Activated naive CD4-positive, alpha-beta T cell treated with anti-CD3 and anti-CD28 coated beads, Interleukin-2, amount 50 U/mL, for 72 hours (primary cell): Measurements from ENCODE around the gene RNU6-8. TPM values are rescaled to one million over a fixed set of nuclear protein-coding genes. Genes with fewer than 3 reads are reported as not detected.
A peak's percentile ranks its signal among the peaks of the same experiment; 100 is the strongest.

Experiments
- ATAC-seq, 2 donors: fragments of 150-1000 bp; cut with Tn5 transposase; 2 replicates each; pipeline ENCODE4 v1.10.0; 2021; ENCODE audit warnings: mild to moderate bottlenecking in 2 of 2, moderate library complexity in 2 of 2
- DNase-seq, 2 donors: peaks; one replicate each; pipeline ENCODE4 v3.0.0; 2021 to 2022; ENCODE audit warnings: low spot score in 2 of 2
- H3K27ac Mint-ChIP-seq, 2 donors: one replicate each; pipeline ENCODE4 v1.8.0; 2022; ENCODE audit warnings: mild to moderate bottlenecking in 2 of 2, mixed read lengths in 2 of 2
- H3K36me3 Mint-ChIP-seq, 2 donors: one replicate each; pipeline ENCODE4 v1.8.0; 2022; ENCODE audit warnings: mixed read lengths in 2 of 2
- H3K9me3 Mint-ChIP-seq, 2 donors: one replicate each; pipeline ENCODE4 v1.8.0; 2022; ENCODE audit warnings: mixed read lengths in 2 of 2
- total RNA-seq, 2 donors: library from RNA; stranded (reverse); gene quantifications; one replicate each; pipeline ENCODE4 v1.2.3, GENCODE V29; 2022

Gene RNU6-8
- total RNA-seq, result not detected

DNA sequence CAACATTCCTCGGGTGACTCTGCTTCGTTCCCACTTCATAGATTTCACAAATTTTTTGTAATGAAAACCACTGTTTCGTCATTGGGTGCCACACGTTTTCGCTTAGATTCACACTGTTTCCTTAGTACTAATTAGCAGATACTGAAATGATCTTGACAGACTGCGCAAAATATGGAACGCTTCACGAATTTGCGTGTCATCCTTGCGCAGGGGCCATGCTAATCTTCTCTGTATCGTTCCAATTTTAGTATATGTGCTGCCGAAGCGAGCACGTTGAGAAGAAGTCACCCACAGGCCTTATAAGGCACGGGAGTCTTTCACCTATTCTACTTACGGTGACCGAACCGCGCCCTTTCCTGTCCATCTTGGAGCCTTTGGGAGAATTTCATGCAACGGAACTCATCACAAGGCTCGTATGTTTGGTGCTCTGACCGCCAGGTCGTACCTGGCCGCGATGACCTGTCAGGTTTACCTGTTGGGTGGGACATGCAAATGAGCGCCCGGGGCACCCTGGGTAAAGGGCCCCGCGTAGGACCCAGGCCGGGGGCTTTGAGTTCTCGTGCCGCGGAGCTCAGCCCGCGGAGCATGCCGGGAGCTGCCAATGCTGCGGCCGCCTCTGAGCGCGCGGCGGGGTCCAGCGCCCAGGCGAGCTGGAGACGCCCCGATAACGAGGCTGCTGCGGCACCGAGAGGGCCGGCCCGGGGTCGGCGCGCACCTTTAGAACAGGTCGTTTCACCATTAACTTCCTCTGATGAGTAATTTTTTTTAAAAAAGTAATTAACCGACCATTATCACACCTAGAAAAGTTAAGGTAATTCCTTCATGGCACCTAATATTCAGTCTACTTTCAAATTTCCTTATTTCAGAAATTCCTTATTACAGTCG lies at the start of gene RNU6-8:
TSS of gene RNU6-8 (minus strand) at position 272 of the 885 bp plus-strand sequence.
- DNase-seq, result peak; percentile 80 to 87
- peak within 1 kb of the TSS; percentile 100 for H3K27ac Mint-ChIP-seq
- no peaks in the 10 kb centered on the region for H3K9me3 Mint-ChIP-seq
- ATAC-seq, result peak; percentile 74 to 84
- peaks cover 0 to 5% of the 10 kb centered on the region in 2 donors for H3K36me3 Mint-ChIP-seq

DNA sequence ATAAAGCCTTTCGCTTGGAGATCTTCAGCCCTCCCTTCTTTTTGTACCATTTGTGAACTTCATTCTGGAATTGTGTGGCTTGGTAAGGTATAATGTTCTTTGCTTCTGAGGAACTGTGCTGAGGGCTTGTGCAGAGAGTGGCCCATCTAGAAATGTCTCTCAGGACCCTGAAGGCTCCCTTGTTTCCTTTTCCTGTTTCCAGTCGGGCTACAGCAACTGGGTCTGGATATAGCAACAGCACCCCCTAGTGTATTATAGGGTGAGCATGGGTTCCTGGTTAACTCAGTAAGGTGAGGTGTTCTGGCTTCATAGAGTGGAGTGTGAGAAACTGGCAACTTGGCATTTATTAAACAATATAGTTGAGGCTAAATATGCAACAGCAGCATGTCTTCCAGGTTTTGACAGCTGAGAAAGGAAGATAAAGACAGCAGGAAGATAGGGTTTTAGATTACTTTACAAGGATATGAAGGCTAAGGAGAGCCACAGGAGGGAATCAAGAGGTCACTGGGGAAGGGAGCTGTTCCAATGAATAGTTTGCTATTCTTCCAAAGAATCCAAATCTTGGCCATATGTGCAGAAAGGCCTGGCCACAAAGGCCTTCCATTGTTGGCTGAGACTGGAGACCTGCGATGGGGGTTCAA lies 49.1 kb upstream of the RNU6-8 start:
- DNase-seq (peak in 1 of 2 donors; percentile 46), ATAC-seq (peak; percentile 89 to 97)
- H3K9me3 Mint-ChIP-seq, result no peaks in the 10 kb centered on the region
- H3K27ac Mint-ChIP-seq, result no peak overlapping the region
- H3K36me3 Mint-ChIP-seq, result no peaks in the 10 kb centered on the region

- Mint-ChIP-seq H3K27ac (no peak overlapping the region), H3K9me3 (no peaks in the 10 kb centered on the region), H3K36me3 (no peaks in the 10 kb centered on the region)
- DNase-seq (no peak), ATAC-seq (no peak)
Observed at GRCh38 chr14:32251530-32251929, 48.5 kb upstream of the RNU6-8 start.

- Mint-ChIP-seq H3K36me3 (no peaks in the 10 kb centered on the region), H3K9me3 (no peaks in the 10 kb centered on the region), H3K27ac (no peak overlapping the region)
- ATAC-seq (no peak), DNase-seq (no peak)
Observed at GRCh38 chr14:32250681-32251080, 47.6 kb upstream of the RNU6-8 start.

DNA sequence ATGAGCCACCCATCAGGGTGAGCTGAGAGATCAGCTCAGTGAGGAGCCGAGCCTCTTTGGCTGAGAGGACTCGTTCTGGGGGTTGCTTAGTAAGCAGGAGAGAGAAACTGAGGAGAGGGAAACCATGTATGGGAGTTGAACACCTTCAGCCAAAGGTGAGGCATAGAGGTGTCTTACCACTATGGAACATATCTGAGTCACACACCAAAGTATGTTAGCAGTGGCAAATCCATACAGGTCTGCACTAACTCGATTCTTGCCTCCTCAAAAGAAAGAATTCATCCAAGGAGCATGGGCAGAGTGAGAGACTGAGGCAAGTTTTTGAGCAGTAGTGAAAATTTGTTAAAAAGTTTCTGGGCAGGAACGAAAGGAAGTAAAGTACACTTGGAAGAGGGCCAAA lies 46.7 kb upstream of the RNU6-8 start:
- no peak overlapping the region for H3K27ac Mint-ChIP-seq
- H3K36me3 Mint-ChIP-seq, result no peaks in the 10 kb centered on the region
- H3K9me3 Mint-ChIP-seq, result no peaks in the 10 kb centered on the region
- DNase-seq (no peak), ATAC-seq (no peak)

- DNase-seq, result no peak
- ATAC-seq, result no peak
- H3K9me3 Mint-ChIP-seq, result no peaks in the 10 kb centered on the region
- no peak overlapping the region for H3K27ac Mint-ChIP-seq
- H3K36me3 Mint-ChIP-seq, result no peaks in the 10 kb centered on the region
Observed at GRCh38 chr14:32249371-32249770, 46.3 kb upstream of the RNU6-8 start.

DNA sequence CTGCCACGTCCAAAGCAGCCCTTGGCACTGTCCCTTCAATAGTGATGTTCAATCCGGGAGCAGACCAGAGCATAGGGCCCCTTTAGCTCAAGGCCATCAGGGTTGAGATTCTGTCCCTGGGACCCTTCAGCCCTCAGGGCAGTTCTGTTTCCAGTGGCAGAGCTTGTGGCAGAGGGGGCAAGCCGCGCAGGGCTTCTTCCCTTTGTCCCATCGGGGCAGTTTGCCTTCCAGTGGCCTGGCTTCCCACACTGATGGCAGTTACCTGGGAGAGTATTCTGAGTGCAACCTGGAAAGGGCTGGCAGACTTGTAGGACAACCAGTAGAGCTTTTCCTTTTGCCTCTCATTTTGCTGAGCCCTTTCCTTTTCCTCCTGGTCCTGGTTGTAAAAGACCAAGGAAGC lies 43.7 kb upstream of the RNU6-8 start:
- ATAC-seq (no peak), DNase-seq (no peak)
- Mint-ChIP-seq H3K27ac (no peak overlapping the region), H3K9me3 (no peaks in the 10 kb centered on the region), H3K36me3 (no peaks in the 10 kb centered on the region)

- no peak overlapping the region for H3K27ac Mint-ChIP-seq
- ATAC-seq (no peak), DNase-seq (no peak)
- H3K36me3 Mint-ChIP-seq, result peaks cover 0 to 7% of the 10 kb centered on the region in 2 donors
- peaks cover under 1% of the 10 kb centered on the region in 2 donors for H3K9me3 Mint-ChIP-seq
Observed at GRCh38 chr14:32244404-32244803, 41.3 kb upstream of the RNU6-8 start.

DNA sequence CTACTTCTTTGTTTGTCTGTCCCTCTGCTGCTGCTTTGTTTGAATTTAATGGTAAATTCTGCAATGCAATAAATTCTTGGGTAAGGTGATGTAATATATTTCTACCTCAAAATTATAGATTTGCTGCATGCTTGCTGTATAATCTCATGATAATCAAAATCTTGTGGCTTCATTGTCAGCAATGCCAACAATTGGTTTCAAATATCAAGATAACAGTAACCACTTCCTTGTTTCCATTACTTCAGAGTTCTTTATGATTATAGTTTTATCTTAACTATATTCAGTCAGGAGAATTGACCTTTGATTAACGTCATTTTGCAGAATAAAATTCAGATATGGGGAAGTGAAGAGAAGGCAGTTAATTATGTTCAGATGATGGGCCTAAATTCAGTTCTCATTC lies 30.2 kb upstream of the RNU6-8 start:
- no peak for DNase-seq
- ATAC-seq, result no peak
- Mint-ChIP-seq H3K27ac (no peak overlapping the region), H3K9me3 (no peaks in the 10 kb centered on the region), H3K36me3 (no peaks in the 10 kb centered on the region)

- Mint-ChIP-seq H3K36me3 (no peaks in the 10 kb centered on the region), H3K27ac (no peak overlapping the region), H3K9me3 (no peaks in the 10 kb centered on the region)
- DNase-seq (no peak), ATAC-seq (no peak)
Observed at GRCh38 chr14:32232481-32232880, 29.4 kb upstream of the RNU6-8 start.

DNA sequence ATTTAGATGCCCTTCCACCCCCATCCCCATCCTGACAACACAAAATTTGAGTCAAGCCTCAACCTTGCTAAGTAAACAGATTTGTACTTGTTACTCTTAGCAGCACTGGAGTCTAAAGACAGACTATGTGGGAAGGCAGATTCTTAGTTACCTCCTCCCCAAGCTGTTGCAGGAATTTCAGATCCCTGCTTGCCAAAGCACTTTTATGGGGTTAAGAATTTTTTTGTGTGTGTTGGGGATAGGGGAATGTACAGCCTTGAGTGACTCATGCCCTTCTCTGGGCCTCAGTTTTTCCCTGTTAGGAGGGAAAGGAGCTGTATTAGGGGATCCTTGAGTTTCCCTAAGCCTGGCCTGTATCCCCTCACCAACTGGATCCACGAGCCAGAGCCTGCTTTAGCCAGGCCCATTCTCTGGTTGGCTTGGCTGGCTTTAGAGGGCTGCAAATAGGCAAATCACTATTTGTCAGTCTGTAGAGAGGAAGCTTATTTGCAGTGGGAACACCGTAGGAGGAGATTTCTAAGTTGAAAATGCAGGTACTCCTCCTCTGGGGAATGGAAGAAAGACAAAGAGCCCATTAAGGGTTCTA lies 27.7 kb upstream of the RNU6-8 start:
- ATAC-seq, result no peak
- Mint-ChIP-seq H3K27ac (no peak overlapping the region), H3K36me3 (no peaks in the 10 kb centered on the region), H3K9me3 (no peaks in the 10 kb centered on the region)
- DNase-seq, result no peak

- no peak for ATAC-seq
Observed at GRCh38 chr14:32230181-32230580, 27.1 kb upstream of the RNU6-8 start.

GRCh38 chr14:32226056-32226455 lies 23.0 kb upstream of the RNU6-8 start:
- ATAC-seq (no peak), DNase-seq (no peak)
- Mint-ChIP-seq H3K27ac (no peak overlapping the region), H3K36me3 (no peaks in the 10 kb centered on the region), H3K9me3 (no peaks in the 10 kb centered on the region)

More at GRCh38 chr14:32230181-32230580, 27.1 kb upstream of the RNU6-8 start:
- Mint-ChIP-seq H3K27ac (no peak overlapping the region), H3K36me3 (no peaks in the 10 kb centered on the region), H3K9me3 (no peaks in the 10 kb centered on the region)
- DNase-seq, result no peak

DNA sequence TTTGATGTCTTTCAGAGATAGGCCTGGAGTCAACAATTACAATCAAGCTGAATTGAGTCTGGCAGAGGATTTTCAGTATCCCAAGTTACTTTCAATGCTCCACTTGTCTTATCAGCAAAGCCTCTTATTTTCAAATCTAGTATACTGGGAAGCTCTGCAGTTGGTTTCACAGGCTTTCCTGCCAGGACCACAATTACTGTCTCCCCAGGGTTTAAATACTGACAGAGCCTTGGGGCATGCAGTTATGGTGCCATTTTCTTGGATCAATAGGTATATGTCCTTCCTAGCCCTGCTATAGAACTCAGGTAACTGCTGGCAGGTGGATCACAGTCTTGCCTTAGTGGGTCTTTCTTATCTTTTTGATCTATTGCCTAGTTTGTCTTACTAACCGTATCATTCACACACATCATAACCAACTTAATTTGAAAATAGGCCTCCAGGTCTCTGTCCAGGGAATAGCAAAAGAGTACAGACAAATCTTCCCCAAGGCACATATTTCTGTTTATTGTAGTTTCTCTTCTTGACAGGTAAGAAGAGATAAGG lies 22.4 kb upstream of the RNU6-8 start:
- Mint-ChIP-seq H3K36me3 (no peaks in the 10 kb centered on the region), H3K27ac (no peak overlapping the region), H3K9me3 (no peaks in the 10 kb centered on the region)
- DNase-seq (no peak), ATAC-seq (no peak)

DNA sequence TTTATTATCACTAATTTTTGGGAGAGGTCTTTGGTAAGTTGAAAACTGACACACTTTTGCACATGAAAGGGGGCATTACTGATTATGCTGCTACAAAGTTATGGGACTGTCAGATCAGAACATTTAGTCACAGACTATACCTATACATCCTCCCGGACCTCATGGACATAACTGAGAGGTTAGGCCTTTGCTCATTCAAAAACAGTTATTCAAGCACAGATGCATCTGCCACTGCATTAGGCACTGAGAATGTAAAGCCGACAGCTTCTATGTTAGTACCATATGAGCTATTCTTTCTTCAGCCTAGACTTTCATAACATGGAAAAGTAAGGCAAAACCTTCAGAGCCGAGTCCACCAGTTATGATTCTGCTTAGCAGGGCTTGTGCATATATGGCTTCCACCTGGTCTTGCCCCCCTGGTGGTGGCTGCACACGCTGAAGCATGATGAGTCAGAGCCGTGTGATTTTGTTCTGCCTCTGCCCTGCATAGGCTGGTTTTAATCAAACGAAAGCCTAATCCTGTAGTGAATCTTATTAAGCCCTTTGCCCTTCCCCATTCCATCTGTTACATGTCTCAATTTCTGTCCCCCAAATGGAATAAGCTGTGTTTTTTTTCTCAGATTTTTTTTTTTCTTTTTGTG lies 21.8 kb upstream of the RNU6-8 start:
- no peak for DNase-seq
- Mint-ChIP-seq H3K36me3 (no peaks in the 10 kb centered on the region), H3K9me3 (no peaks in the 10 kb centered on the region), H3K27ac (no peak overlapping the region)
- peak; percentile 39 to 65 for ATAC-seq

- ATAC-seq (peak; percentile 22 to 43), DNase-seq (no peak)
- Mint-ChIP-seq H3K27ac (no peak overlapping the region), H3K9me3 (no peaks in the 10 kb centered on the region), H3K36me3 (no peaks in the 10 kb centered on the region)
Observed at GRCh38 chr14:32217301-32217700, 14.2 kb upstream of the RNU6-8 start.

DNA sequence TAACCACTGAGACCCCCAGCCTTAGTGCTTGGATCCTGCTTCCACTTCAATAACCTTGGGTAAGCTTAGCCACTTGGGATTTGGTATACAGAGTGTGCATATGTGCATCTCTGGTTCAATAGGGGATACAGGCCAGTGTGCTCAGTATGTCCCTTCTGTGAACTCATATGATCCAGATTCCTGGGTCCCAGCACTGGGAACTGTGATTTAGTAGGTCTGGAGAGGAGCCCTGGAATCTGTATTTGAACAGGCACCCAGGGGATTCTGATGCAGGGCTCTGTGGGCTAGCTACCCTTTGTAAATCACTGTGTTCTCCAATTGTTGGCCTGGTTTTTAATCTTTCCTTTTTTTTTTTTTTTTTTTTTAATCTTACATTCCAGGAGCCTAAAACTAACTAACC lies 9.8 kb upstream of the RNU6-8 start:
- Mint-ChIP-seq H3K9me3 (no peaks in the 10 kb centered on the region), H3K27ac (no peak overlapping the region), H3K36me3 (no peaks in the 10 kb centered on the region)
- DNase-seq (no peak), ATAC-seq (no peak)
